Measurements from ENCODE around the gene SLC35E4.
"Not testable (repeated sequence)": the region's sequence is repeated elsewhere in the genome, so short reads cannot be mapped to it uniquely, and the experiment has no call there.

Gene SLC35E4

DNA sequence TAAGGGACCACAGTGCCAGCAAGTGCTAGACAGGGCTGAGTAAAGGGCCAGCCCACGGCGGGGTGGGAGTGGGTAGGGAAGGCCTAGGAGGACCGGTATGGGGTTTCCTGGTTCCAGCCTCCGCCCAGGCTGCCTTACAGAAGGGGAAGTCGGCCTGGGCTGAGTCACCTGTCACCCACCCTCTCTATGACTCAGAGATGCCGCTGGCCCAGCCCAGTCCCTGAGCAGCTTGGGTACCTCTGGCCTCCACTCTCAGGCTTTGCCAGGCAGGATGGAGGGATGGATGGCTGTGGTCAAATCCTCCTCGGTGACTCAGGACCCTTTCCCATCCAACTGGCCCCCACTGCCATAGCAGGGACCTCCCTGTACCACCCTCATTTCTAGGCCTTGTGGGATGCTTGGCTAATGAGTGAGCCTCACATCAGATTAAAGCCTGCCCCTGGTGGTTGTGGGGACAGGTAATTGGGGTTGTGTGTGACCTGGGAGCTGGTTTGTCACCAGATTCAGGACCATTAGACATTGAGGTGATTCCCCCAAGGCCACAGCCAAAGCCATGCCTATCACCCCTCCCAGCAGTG, 13.9 kb downstream of the SLC35E4 start:
- DNase-seq (ENCODE audit: low read depth in 3 of 3, low spot score in 1 of 3), result peak; percentile 50 to 70 (median 50)

DNA sequence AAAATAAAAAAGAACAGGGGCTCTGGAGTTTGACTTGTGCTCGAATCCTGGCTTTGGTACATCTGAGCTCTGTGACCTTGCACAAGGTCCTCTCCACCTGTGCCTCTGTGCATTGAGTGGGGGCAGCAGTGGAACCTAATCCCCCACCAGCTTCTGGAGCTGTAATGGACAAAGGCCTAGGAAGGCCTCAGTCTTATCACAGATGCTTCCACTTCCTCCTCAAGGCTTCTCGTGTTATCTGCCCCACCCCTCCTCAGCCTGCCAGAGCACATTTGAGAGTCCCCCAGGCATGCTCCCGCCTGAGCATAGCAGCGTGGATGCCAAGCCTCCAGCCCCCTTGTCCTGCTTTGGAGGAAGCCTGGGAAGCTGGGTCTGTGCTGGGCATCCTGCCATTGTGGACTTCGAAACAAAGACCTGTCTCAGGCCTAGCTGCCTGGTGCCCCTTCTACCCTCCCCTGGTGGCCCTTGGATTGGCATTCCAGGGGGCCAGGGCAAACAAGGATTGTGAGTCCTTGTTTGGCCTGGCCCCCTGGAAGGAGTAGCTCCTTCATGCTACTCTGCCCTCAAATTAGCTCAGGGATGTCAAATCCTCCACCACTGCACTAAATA, 15.0 kb downstream of the SLC35E4 start:
- DNase-seq (ENCODE audit: low read depth in 3 of 3, low spot score in 1 of 3), result no peak

DNA sequence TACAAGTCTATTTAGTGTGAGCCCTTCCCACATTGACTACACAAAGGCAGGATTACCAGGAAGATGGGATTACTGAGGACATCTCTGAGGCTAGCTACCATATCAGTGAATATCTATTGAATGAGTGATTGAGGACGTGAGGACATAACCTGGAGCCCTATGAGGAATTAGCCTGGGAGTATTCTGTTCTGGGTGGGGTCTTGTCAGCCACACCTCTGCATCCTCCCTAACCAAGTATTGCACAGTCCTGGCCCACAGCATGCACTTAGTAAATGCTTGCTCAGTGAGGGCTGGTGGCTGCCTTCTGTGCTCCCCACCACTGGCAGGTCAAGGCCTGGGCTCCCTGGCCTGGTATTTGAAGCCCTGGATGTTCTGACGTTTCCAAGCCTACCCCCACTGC, 17.3 kb downstream of the SLC35E4 start:
- no peak for DNase-seq (ENCODE audit: low read depth in 3 of 3, low spot score in 1 of 3)

DNA sequence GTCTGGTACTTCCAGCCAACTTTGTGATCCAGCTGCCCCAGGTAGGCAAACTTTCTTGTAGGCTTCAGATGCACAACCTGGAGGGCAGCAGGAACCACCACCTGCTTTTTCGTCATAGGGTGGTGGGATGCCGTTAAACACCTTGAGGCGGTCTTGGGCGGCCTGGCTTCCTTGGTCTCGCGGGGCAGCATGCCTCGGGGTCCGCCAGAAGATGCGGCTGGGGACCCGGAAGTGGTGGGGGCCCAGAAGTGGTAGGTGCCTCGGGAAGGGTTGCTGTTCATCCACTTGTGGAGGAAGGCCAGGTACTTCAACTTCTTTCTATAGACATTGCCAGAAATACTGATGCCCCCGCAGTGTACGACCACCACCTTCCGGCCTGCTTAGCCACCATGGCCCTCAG, 18.8 kb downstream of the SLC35E4 start:
- no peak for DNase-seq (ENCODE audit: low read depth in 3 of 3, low spot score in 1 of 3)

DNA sequence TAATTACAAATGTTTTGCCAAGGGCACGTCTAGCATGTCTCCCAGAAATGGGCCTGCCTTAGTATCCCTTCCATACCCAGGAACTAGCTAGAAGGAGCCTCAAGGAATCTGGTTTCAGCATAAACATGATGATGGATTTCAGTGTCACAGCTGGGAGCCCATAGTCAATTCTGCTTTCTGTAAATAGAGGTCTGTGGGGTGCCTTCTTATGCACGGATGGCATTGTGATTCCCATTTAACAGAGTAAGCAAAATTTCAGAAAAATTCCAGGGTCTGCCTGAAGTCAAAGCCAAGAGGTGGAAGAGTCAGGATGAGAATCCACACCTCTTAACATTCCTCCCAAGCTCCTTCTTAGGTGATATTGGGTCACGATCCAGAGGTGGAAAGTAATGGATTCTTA, 20.0 kb downstream of the SLC35E4 start:
- DNase-seq (ENCODE audit: low read depth in 3 of 3, low spot score in 1 of 3), result no peak

DNA sequence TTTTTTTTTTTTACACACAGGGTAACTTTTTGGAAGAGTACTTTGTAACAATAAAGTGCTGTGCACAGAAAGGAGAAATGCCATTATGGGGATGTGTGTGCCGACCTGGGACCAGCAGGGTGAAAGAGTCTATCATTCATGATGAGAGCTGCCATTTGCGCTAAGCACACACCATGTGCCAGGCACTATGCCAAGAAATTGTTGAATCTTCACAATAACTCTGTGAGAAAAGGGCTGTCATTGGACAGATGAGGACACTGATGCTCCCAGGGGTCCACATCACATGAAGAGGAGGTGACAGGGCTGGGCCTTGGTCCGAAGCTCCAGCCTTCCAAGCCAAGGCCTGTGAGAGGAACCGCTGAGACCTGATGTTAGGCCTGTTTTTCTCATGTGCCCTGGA, 26.5 kb downstream of the SLC35E4 start:
- DNase-seq (ENCODE audit: low read depth in 3 of 3, low spot score in 1 of 3), result no peak

DNA sequence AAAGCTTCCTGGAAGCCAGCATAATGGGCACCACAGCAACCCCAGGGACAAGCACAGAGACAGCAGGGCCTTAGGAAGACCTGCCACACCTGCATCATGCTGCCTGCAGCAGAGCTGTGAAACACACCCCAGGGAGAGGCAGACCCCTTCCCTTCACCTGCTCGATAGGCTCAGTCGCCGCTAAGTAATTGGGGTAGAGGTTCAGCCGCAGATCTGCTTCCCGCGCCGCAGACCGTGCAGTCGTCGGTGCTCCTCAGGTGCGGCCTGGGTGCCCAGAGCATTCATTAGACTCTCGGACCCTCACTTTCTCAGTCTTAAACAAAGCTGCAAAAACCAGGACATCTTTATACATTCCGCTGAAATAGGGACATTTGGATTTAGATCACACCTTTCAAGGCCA, 29.2 kb downstream of the SLC35E4 start:
- no peak for DNase-seq (ENCODE audit: low read depth in 3 of 3, low spot score in 1 of 3)

DNA sequence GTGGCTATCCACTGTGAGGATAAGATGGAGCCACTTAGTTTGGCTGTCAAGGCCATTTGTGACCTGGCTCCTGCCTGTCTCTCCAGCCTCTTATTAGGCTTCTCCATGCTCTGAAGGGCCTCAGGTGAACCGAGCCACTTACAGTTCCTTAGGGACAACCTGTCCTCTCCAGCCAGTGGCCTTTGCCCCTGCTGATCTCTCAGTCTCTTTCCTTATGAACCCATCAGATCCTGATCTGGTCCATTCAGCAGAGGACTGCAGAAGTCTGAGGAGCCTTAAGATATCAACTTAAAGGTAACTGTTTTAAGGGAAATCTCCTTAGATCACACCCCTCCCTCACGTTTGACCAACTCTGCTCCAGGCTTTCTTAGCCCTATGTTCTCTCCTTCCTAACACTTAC, 29.7 kb downstream of the SLC35E4 start:
- DNase-seq (ENCODE audit: low read depth in 3 of 3, low spot score in 1 of 3), result no peak

DNA sequence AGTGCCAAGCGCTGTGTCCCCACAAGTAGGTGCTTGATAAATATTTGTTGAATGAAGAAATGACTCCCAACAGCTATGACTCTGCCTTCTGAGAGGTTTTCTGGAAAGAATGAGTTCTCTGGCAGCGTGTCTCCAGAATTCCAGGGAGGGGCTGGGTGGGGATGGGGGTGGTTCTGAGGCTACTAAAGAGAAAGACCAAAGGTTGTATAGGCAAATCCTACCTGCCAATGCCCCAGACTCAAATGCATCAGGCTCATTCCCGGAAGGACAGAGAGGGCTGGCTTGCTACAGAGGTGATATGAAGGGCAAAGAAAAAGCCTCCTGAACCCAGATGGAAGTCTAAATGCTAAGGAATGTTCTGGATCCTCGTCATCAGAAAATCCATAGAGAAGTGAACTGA, 30.2 kb downstream of the SLC35E4 start:
- DNase-seq (ENCODE audit: low read depth in 3 of 3, low spot score in 1 of 3), result no peak

DNA sequence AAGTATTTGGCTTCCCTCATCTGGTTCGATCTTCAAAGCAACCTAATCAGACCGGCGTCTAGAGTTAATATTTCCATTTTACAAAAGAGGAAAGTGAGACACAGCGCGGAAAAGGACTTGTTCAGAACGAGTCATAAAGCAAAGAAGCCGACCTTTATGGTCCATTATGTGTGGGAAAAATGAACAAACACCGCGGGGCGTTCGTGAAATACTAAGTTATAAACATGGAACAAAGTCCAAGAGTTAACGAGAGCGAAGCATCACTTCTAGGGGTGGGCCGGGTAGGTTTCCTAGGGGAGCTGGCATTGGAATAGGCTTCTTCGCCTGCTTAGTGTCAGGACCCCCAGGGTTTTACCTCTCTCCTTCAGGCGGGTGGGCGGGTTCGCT, 31.5 kb downstream of the SLC35E4 start:
- DNase-seq (ENCODE audit: low read depth in 3 of 3, low spot score in 1 of 3), result no peak

DNA sequence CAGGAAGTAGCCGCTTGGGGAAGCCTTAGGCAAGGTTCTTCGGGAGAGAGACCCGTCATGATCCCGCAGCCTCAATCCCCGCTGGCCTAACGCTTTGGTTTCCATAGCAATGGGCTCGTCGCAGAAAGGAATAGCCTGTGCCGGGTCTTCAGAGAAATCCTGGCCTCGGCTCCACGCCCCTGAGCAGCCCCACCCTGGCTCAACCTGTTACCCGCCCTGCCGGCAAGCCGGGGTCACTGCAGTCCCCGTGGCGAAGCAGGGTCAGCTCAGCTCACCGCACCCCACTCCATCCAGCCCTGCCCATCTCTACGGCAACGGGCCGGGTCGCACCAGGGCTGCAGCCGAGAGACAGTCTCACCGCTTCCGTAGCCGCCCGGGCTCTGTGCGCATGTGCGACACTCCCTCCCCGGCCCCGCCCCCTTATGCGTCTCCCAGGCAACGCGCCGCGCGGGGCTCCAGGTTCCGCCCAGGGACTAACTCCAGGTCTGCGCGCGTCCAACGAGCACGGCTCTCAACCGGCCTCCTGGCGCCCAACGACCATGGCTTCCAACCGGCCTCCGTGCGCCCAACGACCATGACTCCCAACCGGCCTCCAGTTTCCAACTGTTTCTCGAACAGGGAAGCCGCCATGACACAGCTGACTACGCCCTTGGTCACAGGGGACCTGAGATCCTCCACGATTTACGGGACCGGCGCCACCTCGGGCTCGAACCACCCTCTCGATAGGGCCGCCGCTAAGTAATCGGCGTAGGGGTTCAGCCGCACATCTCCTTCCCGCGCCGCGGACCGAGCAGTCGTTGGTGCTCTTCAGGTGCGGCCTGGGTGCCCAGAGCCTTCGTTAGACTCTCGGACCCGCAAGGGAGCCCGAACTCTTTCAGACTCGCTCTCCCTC, 32.2 kb downstream of the SLC35E4 start, which contains the start of gene DUSP18:
Gene DUSP18 (minus strand): TSS at position 382 of the 892 bp plus-strand sequence. CDS start 3,872 bp downstream, outside the sequence.
- peak; percentile 82 to 97 (median 92) for DNase-seq (ENCODE audit: low read depth in 3 of 3, low spot score in 1 of 3)

DNA sequence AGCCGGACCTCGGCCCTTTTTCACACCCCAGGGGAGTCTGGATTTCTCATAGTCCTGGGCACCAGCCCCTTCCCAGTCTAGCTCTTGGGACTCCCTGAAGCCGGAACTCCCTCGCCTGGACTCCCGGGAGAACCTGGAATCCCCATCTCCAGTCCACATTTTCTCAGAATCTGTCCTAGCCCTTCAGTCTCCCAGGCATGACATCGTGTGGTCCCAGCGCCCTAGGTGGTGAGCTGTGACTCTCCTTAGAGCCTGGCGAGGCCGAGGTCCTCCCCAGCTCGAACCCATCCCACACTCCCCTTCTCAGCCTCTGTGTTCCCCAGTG, 32.8 kb downstream of the SLC35E4 start:
- DNase-seq (ENCODE audit: low read depth in 3 of 3, low spot score in 1 of 3), result no peak

DNA sequence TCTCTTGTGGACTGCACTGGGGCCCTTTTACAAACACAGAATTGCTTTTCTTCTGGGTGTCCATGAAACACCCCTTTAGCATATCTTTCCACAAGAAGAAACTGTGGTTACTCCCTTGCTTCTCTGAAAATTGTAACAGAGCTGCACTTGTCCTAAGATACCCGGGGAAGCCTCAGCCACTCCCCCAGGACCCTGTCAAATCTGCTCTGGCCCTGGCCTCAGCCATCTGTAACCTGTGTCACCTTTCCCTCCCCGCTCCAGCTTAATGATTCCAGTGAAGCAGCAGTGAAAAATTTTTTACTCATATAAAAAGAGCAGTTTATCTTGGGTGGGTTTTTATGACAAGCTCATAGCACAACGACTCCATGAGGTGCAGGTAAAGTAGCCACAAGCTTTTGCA, 35.5 kb downstream of the SLC35E4 start:
- no peak for DNase-seq (ENCODE audit: low read depth in 3 of 3, low spot score in 1 of 3)

DNA sequence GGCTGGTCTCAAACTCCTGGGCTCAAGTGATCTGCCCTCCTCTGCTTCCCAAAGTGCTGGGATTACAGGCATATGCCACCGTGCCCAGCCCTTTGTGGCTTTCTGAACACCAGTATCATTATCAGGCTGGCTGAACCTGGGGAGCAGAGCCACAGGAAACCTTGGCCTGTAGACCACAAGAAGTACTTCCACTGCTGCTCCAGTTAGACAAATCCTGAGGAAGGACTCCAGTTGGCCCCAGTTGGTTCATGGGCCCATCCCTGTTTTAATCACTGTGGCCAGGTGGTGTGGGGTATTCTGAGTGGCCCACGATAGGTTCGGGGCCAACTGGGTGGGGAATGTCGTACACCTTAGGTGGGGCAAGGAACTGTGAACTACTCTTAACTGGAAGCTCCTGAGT, 37.6 kb downstream of the SLC35E4 start:
- no peak for DNase-seq (ENCODE audit: low read depth in 3 of 3, low spot score in 1 of 3)

DNA sequence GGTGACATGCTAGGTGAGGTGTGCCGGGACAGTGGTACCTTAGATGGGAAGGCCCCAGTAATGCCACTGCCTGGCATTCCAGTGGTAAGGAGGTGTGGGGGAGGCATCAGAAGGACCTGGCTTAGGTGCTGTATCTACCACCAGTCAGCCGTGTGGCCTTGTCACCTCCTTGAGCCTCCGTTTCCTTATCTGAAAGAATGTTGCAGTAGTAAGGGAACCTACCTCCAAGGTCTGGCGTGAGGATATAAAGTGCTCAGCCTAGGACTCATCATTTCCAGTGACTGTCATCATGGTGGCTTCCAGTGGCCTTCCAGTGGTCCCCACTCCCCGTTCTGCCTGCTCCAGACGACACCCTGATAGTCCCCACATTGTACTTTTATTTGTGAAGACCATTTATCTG, 38.9 kb downstream of the SLC35E4 start:
- no peak for DNase-seq (ENCODE audit: low read depth in 3 of 3, low spot score in 1 of 3)

DNA sequence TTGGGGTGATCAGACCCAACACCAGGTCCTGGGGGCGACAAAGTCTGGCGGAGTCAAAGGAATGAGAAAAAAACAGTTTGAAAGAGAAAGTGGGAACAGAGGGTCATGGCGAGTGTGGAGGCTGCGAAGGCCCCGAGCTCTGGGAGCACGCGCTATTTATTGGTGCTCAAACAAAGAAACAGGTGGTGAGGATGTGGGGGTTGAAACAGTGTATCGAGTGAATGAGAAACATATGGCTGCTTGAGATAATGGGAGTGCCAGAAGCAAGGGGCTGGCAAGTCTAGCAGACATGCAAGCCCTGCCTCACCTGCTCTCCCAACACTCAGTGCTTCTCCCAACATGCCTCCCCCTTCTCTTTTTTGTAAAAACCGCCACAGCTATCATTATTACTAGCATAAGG, 39.9 kb downstream of the SLC35E4 start:
- no peak for DNase-seq (ENCODE audit: low read depth in 3 of 3, low spot score in 1 of 3)

DNA sequence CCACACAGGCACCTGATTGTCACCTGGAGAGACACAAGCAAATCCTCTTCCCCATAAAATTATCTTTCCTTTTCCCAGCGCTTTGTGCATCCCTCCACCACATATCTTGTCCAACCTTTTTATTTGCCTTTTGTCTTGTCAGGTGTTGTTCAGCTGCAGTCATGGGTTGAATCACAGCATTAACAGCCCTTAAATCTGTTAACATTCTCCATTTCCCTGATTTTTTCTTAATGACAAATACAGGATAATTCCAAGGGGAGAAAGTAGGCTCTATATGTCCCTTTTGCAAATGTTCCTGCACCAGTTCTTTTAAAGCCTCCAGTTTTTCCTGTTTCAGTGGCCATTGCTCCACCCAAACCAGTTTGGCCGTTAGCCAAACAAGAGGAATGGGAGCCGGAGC, 41.0 kb downstream of the SLC35E4 start:
- not testable (repeated sequence) for DNase-seq (ENCODE audit: low read depth in 3 of 3, low spot score in 1 of 3)

DNA sequence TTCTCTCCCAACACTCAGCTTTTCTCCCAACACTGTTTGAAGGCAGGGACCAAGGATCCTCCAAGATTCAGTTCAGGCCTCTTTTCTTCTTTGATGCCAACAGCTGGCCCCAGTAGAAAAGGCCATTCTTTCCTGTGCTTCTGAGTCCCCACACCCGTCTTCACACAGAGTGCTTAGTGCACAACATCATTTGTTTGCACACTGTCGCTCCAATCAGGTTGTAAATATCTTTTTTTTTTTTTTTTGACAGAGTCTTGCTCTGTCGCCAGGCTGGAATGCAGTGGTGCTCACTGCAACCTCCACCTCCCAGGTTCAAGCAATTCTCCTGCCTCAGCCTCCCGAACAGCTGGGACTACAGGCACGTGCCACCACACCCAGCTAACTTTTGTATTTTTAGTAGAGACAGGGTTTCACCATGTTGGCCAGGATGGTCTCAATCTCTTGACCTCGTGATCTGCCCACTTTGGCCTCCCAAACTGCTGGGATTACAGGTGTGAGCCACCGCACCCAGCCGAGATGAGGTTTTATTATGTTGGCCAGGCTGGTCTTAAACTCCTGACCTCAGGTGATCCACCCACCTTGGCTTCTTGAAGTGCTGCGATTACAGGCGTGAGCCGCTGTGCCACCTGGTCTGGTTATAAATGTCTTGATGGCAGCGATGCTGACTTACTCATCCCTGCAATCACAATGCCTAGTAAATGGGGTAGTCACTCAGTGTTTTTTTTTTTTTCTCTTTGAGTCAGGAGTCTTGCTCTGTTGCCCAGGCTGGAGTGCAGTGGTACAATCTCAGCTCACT, 44.5 kb downstream of the SLC35E4 start:
- DNase-seq (ENCODE audit: low read depth in 3 of 3, low spot score in 1 of 3), result not testable (repeated sequence)

DNA sequence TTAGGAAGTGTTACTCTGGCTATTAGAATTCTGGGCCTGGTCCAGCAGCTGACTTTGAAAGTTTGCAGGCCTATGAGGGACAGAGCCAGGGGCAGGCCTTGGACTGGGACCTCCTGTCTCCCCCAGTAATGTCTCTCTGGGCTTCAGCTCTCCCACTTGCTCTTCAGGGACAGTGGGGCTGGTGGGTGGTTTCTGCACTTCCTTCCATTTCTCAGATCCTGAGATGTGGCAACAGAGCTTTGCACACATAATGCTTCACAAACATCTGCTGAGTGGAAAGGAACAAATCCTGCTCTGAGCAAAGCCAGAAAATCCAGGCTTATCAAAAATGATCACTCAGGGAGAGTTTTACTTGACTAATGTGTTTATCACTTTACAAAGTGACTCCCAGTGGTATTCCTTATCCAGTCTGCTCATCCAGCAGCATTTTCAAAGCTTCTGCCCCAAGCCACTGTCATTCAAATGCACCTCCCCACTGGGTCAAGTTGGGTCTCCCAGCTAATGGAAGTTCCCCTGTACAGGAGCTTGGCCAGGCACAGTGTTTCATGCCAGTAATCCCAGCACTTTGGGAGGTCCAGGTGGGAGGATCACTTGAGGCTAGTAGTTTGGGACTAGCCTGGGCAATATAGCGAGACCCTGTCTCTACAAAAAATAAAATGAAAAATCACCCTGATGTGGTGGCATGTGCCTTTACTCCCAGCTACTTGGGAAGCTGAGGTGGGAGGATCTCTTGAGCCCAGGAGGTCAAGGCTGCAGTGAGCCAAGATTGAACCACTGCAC, 45.6 kb downstream of the SLC35E4 start:
- no peak for DNase-seq (ENCODE audit: low read depth in 3 of 3, low spot score in 1 of 3)

DNA sequence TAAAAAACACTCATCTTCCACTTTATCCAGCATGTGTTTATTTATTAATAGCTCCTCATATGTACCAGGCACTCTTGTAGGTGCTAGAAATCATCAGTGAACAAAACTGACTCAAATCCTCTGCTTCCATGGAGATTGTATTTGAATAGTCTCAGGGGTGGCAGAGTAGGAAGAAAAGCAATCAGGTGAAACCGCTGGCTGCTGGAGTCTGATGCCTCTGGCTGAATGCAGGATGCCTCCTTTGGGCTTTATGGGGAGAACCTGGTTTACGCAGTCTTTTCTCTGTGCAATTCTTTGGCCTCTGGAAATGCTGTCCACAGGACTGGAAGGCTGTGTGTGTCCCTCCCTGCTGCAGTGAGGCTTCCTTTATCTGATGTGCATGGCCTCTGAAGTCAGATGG, 46.2 kb downstream of the SLC35E4 start:
- no peak for DNase-seq (ENCODE audit: low read depth in 3 of 3, low spot score in 1 of 3)

DNA sequence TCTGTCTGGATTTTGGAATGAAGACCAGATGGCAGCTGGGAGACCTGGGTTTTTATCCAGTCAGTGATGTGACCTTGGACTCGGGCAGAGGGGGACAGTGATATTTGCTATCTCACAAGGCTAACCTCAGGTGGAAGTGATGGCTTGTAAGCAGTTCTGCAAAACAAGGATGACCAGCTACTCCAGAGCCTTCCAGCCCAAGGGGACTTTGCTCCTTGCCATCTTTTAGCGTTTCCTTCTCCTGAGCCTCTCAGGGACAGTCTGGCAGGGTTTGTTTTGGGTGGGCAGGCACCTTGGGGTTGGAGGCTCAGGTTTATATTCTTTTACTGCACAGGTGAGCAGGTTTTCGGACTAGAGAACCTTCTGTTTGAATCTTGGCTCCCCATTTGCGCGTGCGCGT, 49.6 kb downstream of the SLC35E4 start:
- no peak for DNase-seq (ENCODE audit: low read depth in 3 of 3, low spot score in 1 of 3)

Data from stimulated activated CD4-positive, alpha-beta T cell treated with anti-CD3 and anti-CD28 coated beads, TNF-alpha, amount 100 ng/mL, for 1 hour (primary cell).